Upper lobe of left lung (tissue), 4 donors: ENCODE data around the gene ASL.
A peak's percentile ranks its signal among the peaks of the same experiment; 100 is the strongest.
"Not testable (repeated sequence)": the region's sequence is repeated elsewhere in the genome, so short reads cannot be mapped to it uniquely, and the experiment has no call there.

Experiments used
- CTCF ChIP-seq, 6 experiments: fragments of 450-650 bp in 4 of 6; fragments of 200-600 bp in 2 of 6; sonication (generic) in 2 of 6; IDR thresholded peaks; one replicate each; pipeline ENCODE4 v1.5.1; 2016 to 2019; ENCODE audit warnings: antibody characterized with exemption in 6 of 6
- EP300 ChIP-seq, 4 donors: sonication (generic); formaldehyde crosslinking; IDR thresholded peaks; one replicate each; pipeline ENCODE4 v1.5.1; 2017; ENCODE audit warnings: antibody characterized with exemption in 4 of 4, control low read depth in 2 of 4
- POLR2A ChIP-seq, 4 donors: fragments of 450-650 bp; IDR thresholded peaks; one replicate each; pipeline ENCODE4 v1.5.1; 2016 to 2017; ENCODE audit warnings: antibody characterized with exemption in 4 of 4, mild to moderate bottlenecking in 2 of 4

DNA sequence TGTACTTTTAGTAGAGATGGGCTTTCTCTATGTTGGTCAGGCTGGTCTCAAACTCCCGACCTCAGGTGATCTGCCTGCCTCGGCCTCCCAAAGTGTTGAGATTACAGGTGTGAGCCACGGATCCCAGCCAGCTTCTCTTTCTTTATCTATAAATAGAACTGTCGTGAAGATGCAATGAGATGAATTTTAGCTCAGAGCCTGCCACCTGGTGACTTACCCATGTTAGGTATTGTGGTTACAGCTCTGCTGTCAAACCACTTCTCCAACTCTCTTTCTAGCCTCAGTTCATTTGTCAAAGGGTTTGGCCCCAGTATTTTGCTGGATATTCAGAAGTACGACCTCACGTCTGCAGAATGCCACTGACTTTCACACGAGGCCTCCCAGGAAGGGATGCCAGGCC, 3.4 kb upstream of the ASL start:
- TF ChIP-seq POLR2A, EP300 (IDR thresholded peaks at IDR 0.05): not testable (repeated sequence)
- peak in 1 of 6 experiments; percentile 15 for TF ChIP-seq CTCF (IDR thresholded peaks at IDR 0.05)
